COLO668 (cell line): ENCODE results near the gene CDK14.
A peak's percentile ranks its signal among the peaks of the same experiment; 100 is the strongest.

ENCODE experiments used
- DNase-seq: peaks from one replicate; lab custom pipeline; 2025; ENCODE audit not compliant: unreplicated experiment; lab: John Stamatoyannopoulos, UW

CDK14 gene

DNA sequence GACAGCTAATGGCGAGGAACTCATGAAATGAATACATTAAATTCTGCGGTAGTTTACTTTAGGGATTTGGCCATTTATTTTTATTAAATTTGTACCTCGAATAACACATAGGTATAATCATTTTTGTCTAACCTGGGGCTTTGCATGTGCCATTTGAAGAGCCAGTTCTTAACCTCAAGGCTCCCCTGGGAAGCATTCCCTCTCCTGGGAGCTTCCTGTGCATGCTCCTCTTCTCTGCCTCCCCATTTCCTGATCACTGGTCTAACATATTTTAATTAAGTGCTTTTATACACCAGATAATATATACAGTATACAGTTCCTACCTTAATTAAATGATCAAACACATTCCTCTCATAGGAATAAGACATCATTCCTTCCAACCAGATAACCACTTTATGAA is 484.2 kb downstream of the CDK14 start:
- no peak for DNase-seq

DNA sequence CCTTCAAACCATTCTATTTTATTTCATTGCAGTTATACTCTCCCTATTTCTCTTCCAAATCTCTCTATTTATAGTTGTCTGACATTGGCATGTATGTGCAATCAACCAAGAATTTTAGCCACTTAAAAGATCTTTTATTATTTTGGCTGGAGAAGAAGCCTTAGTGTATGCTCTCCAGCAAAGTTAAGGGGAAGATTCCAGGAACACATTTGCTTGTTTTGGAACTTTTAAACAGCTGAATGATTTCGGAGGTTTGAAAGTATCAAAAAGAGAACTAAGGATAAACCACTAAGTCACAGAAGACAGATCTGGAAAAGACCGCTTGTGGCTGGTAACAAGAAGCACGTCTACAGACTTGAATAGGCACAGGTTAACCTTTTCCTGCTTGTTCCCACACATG is 485.9 kb downstream of the CDK14 start:
- DNase-seq = no peak

DNA sequence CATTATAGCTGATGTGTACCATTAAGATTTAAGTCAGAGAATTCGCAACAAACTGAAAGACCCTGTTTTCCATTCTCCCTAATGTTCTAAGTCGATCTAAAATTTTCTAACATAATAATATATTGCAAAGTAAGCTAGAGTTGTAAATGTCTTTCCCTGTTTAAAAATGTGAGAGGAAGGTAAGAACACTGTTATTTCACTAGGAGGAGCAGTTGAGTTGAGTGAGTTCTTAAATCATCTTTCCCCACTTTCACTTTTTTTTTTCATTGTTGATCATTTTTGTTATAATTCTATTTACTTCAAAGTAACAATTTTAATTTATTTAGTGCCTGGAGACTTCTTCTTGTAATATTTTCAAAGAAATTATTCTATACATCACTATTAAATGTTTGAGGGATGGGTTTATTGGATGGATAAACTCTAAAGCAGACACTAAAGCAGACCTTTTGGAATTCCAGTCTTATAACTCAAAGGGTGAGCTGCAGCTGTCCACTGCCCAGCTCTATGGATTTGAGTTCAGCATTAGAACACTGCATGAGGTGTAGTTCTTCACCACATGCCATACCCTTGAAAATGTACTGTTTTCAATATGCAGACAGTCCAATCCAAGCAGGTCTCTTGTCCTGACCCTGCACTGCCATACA is 486.9 kb downstream of the CDK14 start:
- no peak for DNase-seq

DNA sequence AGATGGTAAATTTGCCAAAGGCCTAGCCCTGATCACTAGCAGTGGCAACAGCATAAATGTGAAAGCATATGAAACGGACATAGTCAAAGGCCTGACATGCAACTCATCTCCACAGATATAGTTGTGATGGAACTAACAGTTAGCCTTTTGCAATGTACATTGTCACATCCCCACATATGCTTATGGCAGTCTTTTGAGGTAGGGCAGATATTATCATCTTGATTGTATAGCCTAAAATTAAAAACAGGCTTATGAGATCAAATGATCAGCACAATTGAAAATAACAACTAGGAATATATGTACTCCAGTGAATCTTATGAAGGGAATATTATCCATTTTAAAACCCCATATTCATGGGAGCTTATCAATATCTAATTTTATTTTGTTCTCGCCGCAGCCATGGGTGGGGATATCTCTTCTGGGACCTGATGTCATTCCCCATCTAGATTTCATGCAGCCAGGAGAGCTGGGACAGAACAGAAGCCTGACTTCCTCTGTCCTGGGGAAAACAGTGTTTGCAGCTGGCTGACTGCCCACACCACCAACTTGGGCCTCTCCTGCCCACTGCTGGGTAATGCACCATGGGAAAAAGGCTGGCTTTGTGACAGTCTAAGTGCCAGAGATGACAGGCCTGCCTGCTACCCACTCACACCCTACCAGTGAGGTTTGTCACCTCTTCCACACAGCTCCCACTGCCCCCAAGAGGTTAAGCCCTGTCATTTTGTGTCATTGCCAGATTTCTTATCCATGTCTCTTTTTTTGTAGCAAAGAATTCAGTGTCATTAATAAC is 487.9 kb downstream of the CDK14 start:
- DNase-seq = peak; percentile 5

DNA sequence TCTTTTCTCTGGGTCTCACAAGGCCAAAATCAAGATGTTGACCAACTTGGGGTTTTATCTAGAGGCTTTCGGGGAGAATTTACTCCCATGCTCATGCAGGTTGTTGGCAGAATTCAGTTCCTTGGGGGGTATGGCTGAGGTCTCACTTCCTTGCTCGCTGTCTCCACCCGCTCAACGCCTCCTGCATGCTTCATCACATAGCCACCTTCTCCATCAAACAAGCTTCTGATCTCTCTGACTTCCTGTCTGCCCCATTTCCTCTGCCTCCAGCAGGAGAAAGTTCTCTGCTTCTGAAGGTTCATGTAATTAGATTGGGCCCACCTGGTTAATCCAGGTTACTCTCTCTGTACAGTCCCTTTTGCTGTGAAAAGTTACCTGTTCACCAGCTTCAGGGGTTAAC is 489.1 kb downstream of the CDK14 start:
- no peak for DNase-seq

DNA sequence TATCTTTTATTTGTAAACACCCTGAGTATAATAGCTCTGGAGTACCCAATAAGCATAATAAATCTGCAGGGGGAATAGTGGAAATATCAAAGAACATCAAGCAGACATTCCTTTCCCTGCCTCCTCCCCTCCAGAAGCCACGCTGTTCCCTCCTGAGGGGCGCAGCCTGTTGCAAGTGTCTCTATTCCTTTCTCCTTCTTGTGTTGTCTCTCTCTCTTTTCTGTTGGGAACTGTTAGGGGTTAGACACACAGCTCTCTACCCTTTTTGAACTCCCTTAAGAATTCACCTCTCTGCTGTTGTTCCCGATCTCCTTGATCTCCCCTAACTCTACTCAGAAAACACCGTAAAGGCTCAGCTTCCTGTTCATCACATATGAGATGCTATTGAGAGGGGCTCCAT is 490.1 kb downstream of the CDK14 start:
- DNase-seq = no peak

DNA sequence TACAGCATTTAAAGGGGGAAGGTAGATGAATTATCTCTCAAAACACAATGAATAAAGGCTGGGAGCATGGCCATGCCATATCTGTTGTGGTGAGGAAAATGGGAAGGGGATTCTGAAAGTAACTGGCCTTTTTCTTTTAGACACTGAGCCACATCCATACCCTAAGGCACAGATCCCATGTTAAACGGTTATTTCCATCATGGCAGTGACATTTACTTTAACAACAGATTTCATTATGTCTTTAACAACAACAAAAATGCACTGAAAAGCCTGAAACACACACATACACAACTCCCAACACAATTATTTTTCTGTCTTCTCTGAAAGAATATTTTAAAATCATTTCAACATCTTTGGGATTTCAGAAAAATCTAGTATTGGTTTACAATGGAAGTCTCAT is 492.0 kb downstream of the CDK14 start:
- DNase-seq = no peak

DNA sequence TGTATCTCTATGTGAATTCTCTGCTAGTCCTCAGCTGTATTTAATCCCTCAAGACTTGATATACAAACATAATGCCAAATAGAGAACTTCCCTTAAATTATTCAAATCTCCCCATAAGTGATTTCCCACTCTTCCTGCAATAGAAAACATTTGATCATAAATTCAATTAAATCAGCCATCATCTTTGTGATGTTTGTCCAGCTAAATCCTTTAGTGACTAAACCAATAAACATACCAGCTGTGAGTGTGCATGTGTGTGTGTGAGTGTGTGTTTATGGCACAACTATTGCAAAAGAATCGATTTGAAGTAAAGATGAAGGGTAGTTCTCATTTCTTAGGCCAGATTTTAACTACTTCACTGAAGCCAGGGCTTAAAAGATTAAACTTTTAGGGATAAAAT is 492.6 kb downstream of the CDK14 start:
- DNase-seq = no peak

DNA sequence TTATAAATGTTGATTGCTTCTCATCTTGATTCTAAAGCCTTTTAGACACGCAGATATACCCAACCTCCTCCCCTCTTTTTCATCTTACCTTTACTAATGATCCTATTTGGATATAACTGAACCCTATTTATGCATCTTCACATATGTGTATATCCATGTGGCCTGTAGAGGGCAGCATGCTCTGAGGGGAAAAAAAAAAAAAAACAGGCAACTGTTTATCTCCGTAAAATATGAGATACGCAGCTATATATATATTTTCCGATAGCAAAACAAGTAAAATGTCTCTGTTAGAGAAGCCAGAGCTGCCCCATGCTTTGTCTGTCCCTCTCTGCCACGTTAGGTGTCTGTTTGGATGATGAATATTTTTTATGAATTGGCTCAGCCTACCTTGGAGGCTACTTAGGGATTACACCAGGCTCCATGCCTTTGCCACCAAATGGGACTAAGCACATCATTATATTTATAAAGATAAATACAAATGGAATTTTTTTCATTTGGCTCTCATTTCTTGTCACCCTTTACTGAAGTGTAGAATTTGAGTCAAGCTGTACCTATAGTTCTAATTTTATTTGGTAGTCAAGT is 493.4 kb downstream of the CDK14 start:
- peak; percentile 27 for DNase-seq

DNA sequence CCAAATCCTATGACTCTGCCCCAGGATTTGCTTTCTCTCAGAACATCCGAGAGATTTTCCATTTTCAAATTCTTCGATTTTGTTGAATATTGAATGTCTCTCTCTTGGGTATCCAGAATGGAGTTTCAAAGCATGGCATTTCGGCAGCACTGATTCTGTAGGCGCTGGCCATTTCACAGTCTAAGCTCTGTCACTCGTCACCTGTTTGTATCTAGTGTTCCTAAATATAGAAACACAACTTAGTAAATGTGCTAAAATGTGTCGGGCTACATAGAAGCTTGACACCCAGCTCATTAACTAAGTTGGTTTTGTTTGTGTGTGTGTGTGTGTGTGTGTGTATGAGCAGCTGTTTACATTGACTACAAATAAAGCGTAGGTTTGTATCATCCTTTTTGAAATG is 494.6 kb downstream of the CDK14 start:
- no peak for DNase-seq

DNA sequence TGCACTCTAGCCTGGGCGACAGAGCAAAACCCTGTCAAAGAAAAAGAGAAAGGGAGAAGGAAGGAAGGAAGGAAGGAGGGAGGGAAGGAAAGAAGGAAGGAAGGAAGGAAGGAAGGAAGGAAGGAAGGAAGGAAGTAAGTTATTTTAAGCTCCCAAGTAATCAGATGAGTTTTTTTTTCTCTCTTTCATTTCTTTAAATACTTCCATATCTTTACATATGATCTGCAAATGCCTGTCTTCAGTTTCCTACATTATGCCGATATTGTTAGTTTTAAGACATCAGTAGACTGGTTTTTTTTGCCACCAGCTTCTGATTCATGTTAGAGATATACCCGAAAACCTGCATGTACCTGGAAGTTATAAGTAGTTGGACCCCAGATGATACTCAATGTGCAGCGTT is 495.5 kb downstream of the CDK14 start:
- DNase-seq = no peak

DNA sequence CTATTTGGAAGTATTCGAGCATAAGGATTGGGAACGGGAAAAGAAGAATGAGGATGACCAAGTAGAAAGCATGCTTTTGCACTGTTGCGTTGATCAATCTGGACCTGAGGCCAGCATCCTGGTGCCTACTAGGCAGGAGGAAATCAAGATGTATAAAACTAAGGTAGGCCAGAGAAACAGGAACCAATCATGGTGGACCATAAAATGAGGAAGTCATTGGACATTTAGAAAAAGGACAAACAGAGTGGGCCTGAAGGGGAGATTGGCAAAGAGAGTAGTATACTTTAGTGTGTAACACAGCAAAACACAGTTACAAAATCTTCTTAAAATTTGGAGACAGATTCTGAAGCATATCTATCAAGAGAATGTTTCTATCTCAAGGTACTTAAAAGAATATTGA is 497.1 kb downstream of the CDK14 start:
- no peak for DNase-seq

DNA sequence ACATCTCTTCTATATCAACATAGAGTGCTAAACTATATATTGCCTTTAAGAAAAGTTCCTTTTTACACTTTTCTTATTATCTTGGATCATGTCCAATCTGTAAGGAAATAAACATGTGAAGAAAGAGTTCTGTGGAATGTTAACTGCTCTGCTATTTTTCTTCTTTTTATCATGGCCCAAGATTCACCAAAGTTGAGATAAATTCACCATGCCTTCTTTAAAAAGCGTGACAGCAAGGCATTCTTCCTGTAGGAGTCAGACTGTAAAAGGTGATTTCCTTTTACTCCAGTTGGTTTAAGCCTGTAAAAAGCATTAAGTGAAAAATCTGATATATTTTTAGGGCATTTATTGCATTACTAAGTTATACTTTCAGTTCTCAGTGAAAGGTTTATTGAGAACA is 502.4 kb downstream of the CDK14 start:
- DNase-seq = no peak

DNA sequence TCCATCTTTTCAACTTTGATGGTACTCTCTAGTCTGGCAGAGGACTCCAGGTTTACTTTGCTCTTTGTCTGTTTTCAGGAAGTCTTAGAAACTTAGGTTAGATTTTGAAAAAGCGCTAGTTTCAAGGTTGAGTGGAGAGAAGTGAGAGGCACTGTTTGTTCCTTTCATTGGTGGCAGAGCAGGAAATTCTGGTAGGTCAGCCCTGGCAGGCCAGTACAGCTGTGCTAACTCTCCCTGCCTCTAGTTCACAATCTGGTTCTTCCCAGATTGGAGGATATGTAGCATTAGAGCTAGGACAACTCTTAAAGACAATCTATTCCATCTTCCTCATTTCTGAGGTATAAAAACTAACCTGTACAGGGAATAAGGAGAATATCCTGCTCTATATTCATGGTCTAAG is 507.2 kb downstream of the CDK14 start:
- DNase-seq = no peak

DNA sequence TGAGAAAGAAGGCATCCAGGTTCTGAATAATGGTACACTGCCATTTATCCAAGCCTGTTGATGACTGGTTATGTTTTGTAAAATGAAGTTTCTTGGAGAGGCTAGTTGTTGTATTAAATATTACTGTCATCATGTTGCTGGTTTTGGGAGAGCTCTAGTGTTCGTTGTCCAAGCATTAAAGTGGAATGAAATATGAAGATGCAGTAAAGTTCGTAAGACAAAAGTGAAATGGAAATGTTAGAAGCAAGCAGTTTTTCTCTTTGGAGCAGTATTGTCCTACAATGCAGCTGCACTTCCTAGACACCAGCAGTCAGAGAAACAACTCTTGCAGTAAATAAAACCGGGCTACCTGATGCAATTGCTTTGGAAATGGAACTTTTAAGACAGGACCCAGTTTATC is 511.3 kb downstream of the CDK14 start:
- no peak for DNase-seq

DNA sequence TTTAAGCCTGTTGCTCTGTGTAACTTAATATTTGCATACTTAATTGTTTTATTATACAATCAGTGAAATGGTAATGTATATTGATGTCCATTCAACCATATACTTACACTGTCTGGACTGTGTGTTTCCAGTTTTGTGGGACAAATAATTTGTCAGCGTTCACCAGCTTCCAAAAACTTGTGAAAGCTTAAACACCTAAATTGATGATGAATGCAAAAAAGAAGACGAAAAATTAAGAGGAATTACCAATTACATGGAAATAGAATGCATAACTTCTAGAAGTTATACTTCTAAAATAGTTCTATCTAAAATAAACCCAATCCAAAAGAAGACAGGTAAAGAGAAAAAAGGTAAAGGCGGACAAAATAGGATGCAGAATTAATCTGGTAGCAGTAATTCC is 513.1 kb downstream of the CDK14 start:
- DNase-seq = no peak

DNA sequence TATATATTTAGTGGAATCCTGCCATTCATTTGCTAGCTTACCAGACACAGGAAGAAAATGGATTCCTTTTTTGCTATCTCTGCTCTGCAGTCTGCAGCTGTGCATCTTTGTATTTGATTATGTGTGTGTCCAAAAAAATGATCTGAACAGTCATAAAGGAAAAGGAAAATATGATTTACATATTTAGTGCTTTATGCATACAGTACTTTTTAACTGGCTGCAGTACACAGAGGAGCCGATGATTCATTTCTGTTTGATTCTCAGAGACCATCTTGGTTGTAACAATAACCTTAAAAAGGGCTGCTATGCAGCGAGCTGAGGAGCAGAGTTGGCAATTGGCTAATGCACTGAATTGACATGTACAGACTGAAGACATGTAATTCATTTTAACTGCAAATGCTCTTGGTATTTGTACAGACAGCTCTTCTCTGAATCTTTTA is 516.8 kb downstream of the CDK14 start:
- no peak for DNase-seq

DNA sequence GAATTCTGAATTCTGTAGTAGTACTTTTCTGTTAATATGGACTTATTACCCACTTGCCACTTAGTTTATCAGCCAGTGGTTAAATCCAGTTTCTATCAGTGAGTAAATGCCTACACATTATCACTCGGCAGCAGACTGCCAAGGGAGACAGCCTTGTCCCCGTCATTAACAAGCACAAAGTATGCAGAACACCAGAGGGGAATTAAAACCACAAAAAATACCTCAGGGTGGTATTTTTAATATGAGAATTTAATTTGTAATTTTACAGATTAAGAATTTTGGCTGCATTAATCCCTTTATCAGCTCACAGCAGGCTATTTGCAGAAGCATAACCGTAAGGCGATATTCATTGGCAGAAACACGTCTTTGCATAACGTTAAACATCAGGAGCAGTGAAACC is 518.1 kb downstream of the CDK14 start:
- DNase-seq = no peak

DNA sequence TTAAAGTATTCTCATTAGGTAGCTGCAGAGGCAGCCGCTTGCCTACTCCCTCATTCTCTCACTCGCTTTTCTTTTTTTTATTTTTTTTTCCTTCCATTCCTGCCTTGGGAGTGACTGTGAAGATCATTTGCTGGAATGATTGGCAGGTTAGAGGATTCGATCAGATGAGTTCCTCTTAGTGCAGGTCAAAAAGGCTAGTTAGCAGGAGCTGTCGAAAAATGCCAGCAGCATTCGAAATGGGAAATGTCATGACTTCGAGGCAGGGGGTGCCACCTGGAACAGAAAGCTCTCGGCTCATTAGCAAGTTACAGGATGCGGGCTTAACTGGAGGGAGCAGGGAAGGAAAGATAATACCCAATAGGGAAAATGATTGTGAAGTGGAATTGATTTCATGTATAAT is 530.6 kb downstream of the CDK14 start:
- DNase-seq = no peak

DNA sequence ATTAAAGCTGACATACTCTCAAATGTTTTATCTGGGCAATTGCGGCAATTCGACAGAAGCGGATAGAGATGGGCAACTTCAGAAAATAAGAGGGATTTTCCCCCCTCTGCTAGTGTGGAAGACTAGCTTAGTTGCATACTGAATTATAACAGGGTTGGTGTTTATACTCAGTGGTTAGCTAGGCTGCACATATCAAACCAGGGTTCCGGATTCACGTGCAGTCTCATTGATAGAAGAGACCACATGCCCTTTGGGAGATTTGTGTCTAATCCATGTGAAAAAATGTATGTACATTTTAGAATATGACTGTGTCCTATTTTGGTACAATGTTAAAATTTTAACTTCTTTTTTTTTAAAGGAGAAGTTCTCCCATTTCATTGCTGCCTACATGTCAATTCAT is 531.2 kb downstream of the CDK14 start:
- no peak for DNase-seq

DNA sequence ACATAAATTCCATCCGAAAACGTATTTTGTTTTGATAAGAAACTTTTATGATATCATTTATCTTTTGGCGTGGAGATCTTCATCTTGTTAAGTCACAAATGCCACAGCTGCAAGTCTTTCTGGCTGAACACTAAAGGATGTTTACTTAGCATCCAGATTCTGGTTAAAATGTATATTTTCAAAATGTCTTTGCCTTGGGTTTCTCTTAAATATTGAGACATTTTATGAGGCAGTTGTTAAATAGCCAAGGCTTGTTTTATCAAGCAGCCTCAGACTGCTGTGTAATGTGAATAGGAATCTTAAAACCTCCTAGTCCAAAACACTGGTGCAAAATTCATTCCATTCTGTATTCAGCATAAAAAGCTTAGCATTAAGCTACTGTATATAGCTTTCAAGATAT is 531.8 kb downstream of the CDK14 start:
- DNase-seq = no peak

DNA sequence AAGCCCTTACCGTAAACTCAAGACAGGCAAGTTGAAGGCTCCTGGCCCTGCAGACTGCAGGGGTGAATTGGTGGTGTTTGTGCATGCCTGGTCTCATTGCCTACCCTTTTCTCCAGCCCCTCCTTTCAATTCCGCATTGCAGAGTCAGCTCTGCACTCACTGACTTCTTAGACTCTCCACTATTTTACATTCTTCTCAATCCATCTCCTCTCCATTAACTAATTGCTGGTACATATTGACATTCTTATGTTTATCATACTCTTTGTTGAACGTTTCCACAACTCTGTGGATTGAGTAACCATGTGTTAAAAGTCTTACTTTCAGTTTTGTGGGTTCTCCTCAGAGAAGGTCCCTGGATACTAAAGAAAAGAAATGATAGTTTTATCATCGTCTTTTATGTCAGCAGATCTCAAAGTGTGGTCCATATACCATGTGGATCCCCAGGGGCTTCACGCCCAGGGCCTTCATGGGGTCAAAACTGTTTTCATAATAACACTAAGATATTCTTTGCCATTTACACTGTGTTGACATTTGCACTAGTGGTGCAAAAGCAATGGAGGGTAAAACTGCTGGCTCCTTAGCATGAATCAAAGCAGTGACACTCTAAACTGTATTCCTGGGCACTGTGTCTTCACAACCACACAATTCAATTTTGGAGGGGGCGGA is 532.7 kb downstream of the CDK14 start:
- no peak for DNase-seq
